Thyroid gland (tissue), 4 donors: ENCODE results near the gene PTAFR. TPM values are rescaled to one million over a fixed set of nuclear protein-coding genes. Genes with fewer than 3 reads are reported as not detected.

ENCODE experiments used
- DNase-seq, 2 donors: peaks; one replicate each; pipeline ENCODE4 v3.0.0-alpha.2; 2019
- H3K27ac ChIP-seq, 3 donors: fragments of 200-600 bp; sonication (generic); 1 replicate in 2 of 3; 2 replicates in 1 of 3; pipeline ENCODE4 v1.5.1; 2016 to 2019; ENCODE audit warnings: mild to moderate bottlenecking in 1 of 3, moderate library complexity in 1 of 3
- H3K27me3 ChIP-seq: fragments of 200-600 bp; sonication (generic); one replicate; pipeline ENCODE4 v1.5.1; 2019
- H3K36me3 ChIP-seq, 2 donors: fragments of 200-600 bp; sonication (generic); one replicate each; pipeline ENCODE4 v1.5.1; 2016 to 2019
- H3K4me1 ChIP-seq, 2 donors: fragments of 200-600 bp; sonication (generic); one replicate each; pipeline ENCODE4 v1.5.1; 2017 to 2019
- H3K4me3 ChIP-seq, 3 donors: fragments of 200-600 bp; sonication (generic); replicated peaks in 1 of 3; 1 replicate in 2 of 3; 2 replicates in 1 of 3; pipeline ENCODE4 v1.5.1; 2016; ENCODE audit warnings: mild to moderate bottlenecking in 1 of 3
- H3K9me3 ChIP-seq: fragments of 200-600 bp; sonication (generic); one replicate; pipeline ENCODE4 v1.5.1; 2017
- CTCF ChIP-seq, 6 experiments: fragments of 200-600 bp in 3 of 6; fragments of 450-650 bp in 3 of 6; sonication (generic) in 3 of 6; IDR thresholded peaks; one replicate each; pipeline ENCODE4 v1.5.1; 2016 to 2019; ENCODE audit warnings: antibody characterized with exemption in 6 of 6, mild to moderate bottlenecking in 2 of 6, inconsistent platforms in 1 of 6, moderate library complexity in 1 of 6
- POLR2A ChIP-seq, 2 donors: fragments of 450-650 bp; IDR thresholded peaks; one replicate each; pipeline ENCODE4 v1.6.1; 2017; ENCODE audit warnings: antibody characterized with exemption in 2 of 2, mild to moderate bottlenecking in 2 of 2, moderate library complexity in 1 of 2
- WGBS, 2 donors: methylation state at CpG; one replicate each; pipeline ENCODE4 v1.1.5; 2017; 5-methylcytosine and 5-hydroxymethylcytosine counted together
- intact Hi-C: fragments of 100-400 bp; cut with DNase I; formaldehyde crosslinking; loops from one replicate; pipeline ENCODE4 v1.15.1; 2023
- total RNA-seq, 4 donors: library from RNA; depleted of rRNA; stranded (reverse); fragments of >200 nt; gene quantifications; one replicate each; pipeline ENCODE4 v1.2.3, GENCODE V29; 2016

Gene PTAFR
- total RNA-seq, 4 donors from 2014 or later: 1.4 to 2.0 (median 1.6) TPM

- Histone ChIP-seq H3K27me3 (no peaks in the 10 kb centered on the region), H3K4me1 (peaks cover 16 to 36% of the 10 kb centered on the region in 2 donors), H3K4me3 (no peak overlapping the region), H3K9me3 (no peaks in the 10 kb centered on the region), H3K27ac (no peak overlapping the region), H3K36me3 (no peaks in the 10 kb centered on the region)
- WGBS, 2 donors: 77 to 83% methylated on average over 3 of the region's 3 CpGs
- no peak for DNase-seq
- no peak for TF ChIP-seq CTCF (IDR thresholded peaks at IDR 0.05)
- TF ChIP-seq POLR2A (IDR thresholded peaks at IDR 0.05): no peak
- intact Hi-C loops: no loop called here
Measured at GRCh38 chr1:28127617-28128257, 48.8 kb downstream of the PTAFR start.

- no peak for DNase-seq
- TF ChIP-seq POLR2A (IDR thresholded peaks at IDR 0.05): no peak
- no peak for TF ChIP-seq CTCF (IDR thresholded peaks at IDR 0.05)
- no peaks in the 10 kb centered on the region for H3K36me3 ChIP-seq
- H3K27ac ChIP-seq: peak overlapping the region in 1 of 3 donors; percentile 20
- H3K4me3 ChIP-seq: no peak overlapping the region
- intact Hi-C loops: no loop called here
- H3K9me3 ChIP-seq: no peaks in the 10 kb centered on the region
- 77 to 83% methylated on average over 5 of the region's 5 CpGs for WGBS, 2 donors
- peaks cover 15 to 33% of the 10 kb centered on the region in 2 donors for H3K4me1 ChIP-seq
- no peaks in the 10 kb centered on the region for H3K27me3 ChIP-seq
Measured at GRCh38 chr1:28126783-28127490, 49.6 kb downstream of the PTAFR start.

- no peaks in the 10 kb centered on the region for H3K27me3 ChIP-seq
- no peak for TF ChIP-seq POLR2A (IDR thresholded peaks at IDR 0.05)
- TF ChIP-seq CTCF (IDR thresholded peaks at IDR 0.05): no peak
- 42 to 51% methylated on average over 3 of the region's 3 CpGs for WGBS, 2 donors
- DNase-seq: no peak
- intact Hi-C loops: no loop called here
- no peaks in the 10 kb centered on the region for H3K36me3 ChIP-seq
- no peak overlapping the region for H3K4me3 ChIP-seq
- peak overlapping the region in 1 of 3 donors; percentile 20 for H3K27ac ChIP-seq
- H3K9me3 ChIP-seq: no peaks in the 10 kb centered on the region
- peaks cover 17 to 35% of the 10 kb centered on the region in 2 donors for H3K4me1 ChIP-seq
Measured at GRCh38 chr1:28126212-28126611, 50.3 kb downstream of the PTAFR start.

GRCh38 chr1:28123461-28123961 is 53.0 kb downstream of the PTAFR start:
- TF ChIP-seq CTCF (IDR thresholded peaks at IDR 0.05): no peak
- TF ChIP-seq POLR2A (IDR thresholded peaks at IDR 0.05): no peak
- Histone ChIP-seq H3K36me3 (no peaks in the 10 kb centered on the region), H3K27me3 (no peaks in the 10 kb centered on the region), H3K4me3 (no peak overlapping the region), H3K4me1 (peaks cover 17 to 25% of the 10 kb centered on the region in 2 donors), H3K9me3 (no peaks in the 10 kb centered on the region), H3K27ac (peak overlapping the region; percentile 41 to 65 (median 64))
- intact Hi-C loops: no loop called here
- DNase-seq: no peak
- 57 to 58% methylated on average over 4 of the region's 4 CpGs for WGBS, 2 donors

GRCh38 chr1:28122183-28122582 is 54.3 kb downstream of the PTAFR start:
- DNase-seq: peak; percentile 57 to 62
- H3K9me3 ChIP-seq: no peaks in the 10 kb centered on the region
- H3K27ac ChIP-seq: peak overlapping the region; percentile 49 to 65 (median 64)
- intact Hi-C loops: no loop called here
- H3K36me3 ChIP-seq: no peaks in the 10 kb centered on the region
- no peaks in the 10 kb centered on the region for H3K27me3 ChIP-seq
- peaks cover 17 to 25% of the 10 kb centered on the region in 2 donors for H3K4me1 ChIP-seq
- TF ChIP-seq CTCF (IDR thresholded peaks at IDR 0.05): peak in 1 of 6 experiments; percentile 2
- no peak for TF ChIP-seq POLR2A (IDR thresholded peaks at IDR 0.05)
- 48 to 55% methylated on average over 3 of the region's 3 CpGs for WGBS, 2 donors
- no peak overlapping the region for H3K4me3 ChIP-seq
